Smooth muscle cell (in vitro differentiated cells): ENCODE data around the gene CAMKMT. TPM values are rescaled to one million over a fixed set of nuclear protein-coding genes. Genes with fewer than 3 reads are reported as not detected.

Experiments used
- DNase-seq: peaks from one replicate; lab custom pipeline; 2025; ENCODE audit not compliant: unreplicated experiment; lab: John Stamatoyannopoulos, UW
- H2AFZ ChIP-seq: fragments of 200-600 bp; sonication (generic); 2 replicates; pipeline ENCODE4 v1.6.0; 2016; ENCODE audit warnings: antibody characterized with exemption, low read depth, mild to moderate bottlenecking
- H3F3A ChIP-seq: fragments of 200-600 bp; sonication (generic); 2 replicates; pipeline ENCODE4 v1.6.0; 2017; ENCODE audit warnings: antibody characterized with exemption, low read depth
- H3K27ac ChIP-seq: fragments of 200-600 bp; sonication (generic); 2 replicates; pipeline ENCODE4 v1.5.1; 2016; ENCODE audit warnings: low read depth, mild to moderate bottlenecking
- H3K27me3 ChIP-seq: fragments of 200-600 bp; sonication (generic); 2 replicates; pipeline ENCODE4 v1.6.1; 2016; ENCODE audit warnings: low read depth, mild to moderate bottlenecking
- H3K36me3 ChIP-seq: fragments of 200-600 bp; sonication (generic); 2 replicates; pipeline ENCODE4 v1.5.1; 2016; ENCODE audit warnings: low read depth
- H3K4me1 ChIP-seq: fragments of 200-600 bp; sonication (generic); 2 replicates; pipeline ENCODE4 v1.5.1; 2016; ENCODE audit warnings: low read depth
- H3K4me2 ChIP-seq: fragments of 200-600 bp; sonication (generic); 2 replicates; pipeline ENCODE4 v1.6.0; 2016; ENCODE audit warnings: mild to moderate bottlenecking
- H3K4me3 ChIP-seq: fragments of 200-600 bp; sonication (generic); 2 replicates; pipeline ENCODE4 v1.5.1; 2016; ENCODE audit warnings: mild to moderate bottlenecking
- H3K79me2 ChIP-seq: fragments of 200-600 bp; sonication (generic); 2 replicates; pipeline ENCODE4 v1.6.0; 2016; ENCODE audit warnings: low read depth, mild to moderate bottlenecking
- H3K9ac ChIP-seq: fragments of 200-600 bp; sonication (generic); 2 replicates; pipeline ENCODE4 v1.6.0; 2016; ENCODE audit warnings: low read depth
- H3K9me3 ChIP-seq: fragments of 200-600 bp; sonication (generic); replicated peaks from 2 replicates; pipeline ENCODE4 v1.5.1; 2016; ENCODE audit warnings: low read depth
- H4K20me1 ChIP-seq: fragments of 200-600 bp; sonication (generic); 2 replicates; pipeline ENCODE4 v1.6.0; 2016; ENCODE audit warnings: low read depth
- WGBS: methylation state at CpG from one replicate; pipeline ENCODE4 v1.1.7; 2016; ENCODE audit warnings: low lambda C conversion rate; 5-methylcytosine and 5-hydroxymethylcytosine counted together
- polyA plus RNA-seq: library from polyadenylated mRNA; unstranded; fragments of >200 nt; fragmentation: Nextera tagmentation; extraction: Ambion mirVana; gene quantifications from 2 replicates; pipeline ENCODE4 v1.2.1, GENCODE V29; 2016
- total RNA-seq: library from RNA; depleted of rRNA; stranded (reverse); fragments of >200 nt; gene quantifications from 2 replicates; pipeline ENCODE4 v1.2.3, GENCODE V29; 2014
- TF ChIP-seq, protein P1 (sequence below): fragments of 200-600 bp; sonication (generic); IDR thresholded peaks from 2 replicates; pipeline ENCODE4 v1.5.1; 2017; ENCODE audit warnings: borderline replicate concordance, mild to moderate bottlenecking, antibody characterized with exemption; ENCODE audit not compliant: insufficient read depth, poor library complexity, severe bottlenecking

The CAMKMT gene
- total and polyA plus RNA-seq, 2 experiments from 2014 or later, result 7.2 to 7.6 TPM

DNA sequence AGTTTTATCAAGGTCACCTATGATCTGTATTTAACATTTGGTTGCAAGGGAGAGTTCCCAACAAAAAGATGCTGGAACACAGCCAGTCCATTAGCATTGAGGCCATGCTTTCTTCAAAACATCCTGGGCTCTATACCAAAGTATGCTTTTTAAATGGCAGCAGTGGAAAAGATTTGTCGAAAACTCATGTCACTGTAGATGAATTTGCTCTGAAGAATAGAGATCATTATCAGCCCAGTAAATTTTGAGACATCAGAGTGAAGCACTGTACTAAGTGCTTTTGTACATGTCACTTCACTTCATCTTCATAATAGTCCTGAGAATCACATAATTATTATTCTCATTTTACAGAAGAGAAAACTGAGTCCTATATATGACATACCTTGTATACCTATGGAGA is 189.8 kb downstream of the CAMKMT start:
- Histone ChIP-seq H4K20me1 (no peaks in the 10 kb centered on the region), H3K9me3 (no peaks in the 10 kb centered on the region), H3K4me2 (no peak overlapping the region), H3F3A (no peaks in the 10 kb centered on the region), H3K27me3 (no peaks in the 10 kb centered on the region), H3K27ac (no peak overlapping the region), H2AFZ (no peak overlapping the region), H3K36me3 (no peaks in the 10 kb centered on the region), H3K4me3 (no peak overlapping the region), H3K79me2 (no peaks in the 10 kb centered on the region), H3K9ac (no peak overlapping the region), H3K4me1 (peaks cover 16% of the 10 kb centered on the region)
- WGBS, result 96% methylated on average over 1 of the region's 1 CpG
- DNase-seq, result no peak
- TF ChIP-seq, protein P1, sequence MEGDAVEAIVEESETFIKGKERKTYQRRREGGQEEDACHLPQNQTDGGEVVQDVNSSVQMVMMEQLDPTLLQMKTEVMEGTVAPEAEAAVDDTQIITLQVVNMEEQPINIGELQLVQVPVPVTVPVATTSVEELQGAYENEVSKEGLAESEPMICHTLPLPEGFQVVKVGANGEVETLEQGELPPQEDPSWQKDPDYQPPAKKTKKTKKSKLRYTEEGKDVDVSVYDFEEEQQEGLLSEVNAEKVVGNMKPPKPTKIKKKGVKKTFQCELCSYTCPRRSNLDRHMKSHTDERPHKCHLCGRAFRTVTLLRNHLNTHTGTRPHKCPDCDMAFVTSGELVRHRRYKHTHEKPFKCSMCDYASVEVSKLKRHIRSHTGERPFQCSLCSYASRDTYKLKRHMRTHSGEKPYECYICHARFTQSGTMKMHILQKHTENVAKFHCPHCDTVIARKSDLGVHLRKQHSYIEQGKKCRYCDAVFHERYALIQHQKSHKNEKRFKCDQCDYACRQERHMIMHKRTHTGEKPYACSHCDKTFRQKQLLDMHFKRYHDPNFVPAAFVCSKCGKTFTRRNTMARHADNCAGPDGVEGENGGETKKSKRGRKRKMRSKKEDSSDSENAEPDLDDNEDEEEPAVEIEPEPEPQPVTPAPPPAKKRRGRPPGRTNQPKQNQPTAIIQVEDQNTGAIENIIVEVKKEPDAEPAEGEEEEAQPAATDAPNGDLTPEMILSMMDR, result no peak

DNA sequence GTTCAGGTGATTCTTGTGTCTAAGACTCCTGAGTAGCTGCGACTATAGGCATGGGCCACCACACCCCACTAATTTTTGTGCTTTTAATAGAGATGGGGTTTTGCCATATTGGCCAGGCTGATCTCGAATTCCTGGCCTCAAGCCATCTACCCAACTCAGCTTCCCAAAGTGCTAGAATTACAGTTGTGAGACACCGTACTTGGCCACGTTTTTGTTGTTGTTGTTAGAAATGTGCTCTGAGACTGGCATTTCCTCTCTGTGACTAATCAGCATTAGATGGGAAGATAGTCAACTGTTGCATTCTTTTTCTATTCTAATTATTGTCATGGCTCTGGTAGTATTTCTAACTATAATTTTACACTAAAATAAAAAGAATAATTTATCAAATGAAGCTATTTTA is 191.7 kb downstream of the CAMKMT start:
- Histone ChIP-seq H3K79me2 (no peaks in the 10 kb centered on the region), H3K9me3 (no peaks in the 10 kb centered on the region), H4K20me1 (no peaks in the 10 kb centered on the region), H3K27me3 (no peaks in the 10 kb centered on the region), H3K4me3 (no peak overlapping the region), H2AFZ (no peak overlapping the region), H3K4me1 (peaks cover 9% of the 10 kb centered on the region), H3K27ac (no peak overlapping the region), H3K9ac (no peak overlapping the region), H3K36me3 (no peaks in the 10 kb centered on the region), H3F3A (no peaks in the 10 kb centered on the region), H3K4me2 (no peak overlapping the region)
- DNase-seq, result no peak
- 68% methylated on average over 4 of the region's 4 CpGs for WGBS
- TF ChIP-seq, protein P1, result no peak

DNA sequence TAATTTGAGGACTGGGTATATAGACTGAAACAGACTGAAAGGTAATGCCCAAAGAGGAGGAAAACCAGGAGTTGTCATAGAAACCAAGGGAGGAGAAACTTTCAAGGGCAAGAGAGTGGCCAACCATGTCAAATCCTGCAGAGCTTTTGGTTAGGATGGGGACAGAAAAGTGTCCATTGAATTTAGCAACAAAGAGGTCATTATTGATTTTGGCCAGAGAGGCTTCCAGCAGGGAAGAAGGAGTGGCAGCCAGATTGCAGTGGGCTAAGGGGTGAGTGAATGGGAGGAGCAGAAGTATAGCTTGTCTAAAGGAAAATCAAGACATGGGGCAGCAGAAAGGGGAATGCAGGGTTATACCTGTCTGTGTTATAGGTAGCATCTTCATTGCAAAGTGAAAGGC is 194.0 kb downstream of the CAMKMT start:
- Histone ChIP-seq H3K4me2 (no peak overlapping the region), H3K9me3 (no peaks in the 10 kb centered on the region), H3K27me3 (no peaks in the 10 kb centered on the region), H3F3A (no peaks in the 10 kb centered on the region), H2AFZ (no peak overlapping the region), H3K79me2 (no peaks in the 10 kb centered on the region), H3K27ac (no peak overlapping the region), H3K9ac (no peak overlapping the region), H4K20me1 (no peaks in the 10 kb centered on the region), H3K4me3 (no peak overlapping the region), H3K36me3 (no peaks in the 10 kb centered on the region), H3K4me1 (no peaks in the 10 kb centered on the region)
- DNase-seq, result no peak
- TF ChIP-seq, protein P1, result no peak

DNA sequence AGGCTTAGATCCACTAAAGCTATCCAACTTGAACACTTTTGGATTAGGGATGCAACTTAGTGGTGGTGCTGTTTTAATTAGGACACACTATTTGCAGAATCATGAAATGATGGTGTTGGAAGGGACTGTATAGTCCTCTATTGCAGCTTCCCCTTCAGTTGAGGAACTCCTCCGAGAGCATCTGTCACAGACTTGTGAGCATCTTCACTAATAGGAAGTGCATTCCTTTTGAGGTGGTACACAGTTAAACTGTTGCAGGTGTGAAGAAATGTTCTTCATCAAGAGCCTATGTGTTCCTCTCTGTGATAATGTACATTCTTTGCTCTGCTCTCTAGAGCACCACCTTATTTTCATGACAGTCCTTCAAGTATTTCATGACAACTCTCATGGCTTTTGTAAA is 197.4 kb downstream of the CAMKMT start:
- H3K79me2 ChIP-seq, result no peaks in the 10 kb centered on the region
- no peak overlapping the region for H3K9ac ChIP-seq
- H3K27ac ChIP-seq, result no peak overlapping the region
- H3K4me3 ChIP-seq, result no peak overlapping the region
- H2AFZ ChIP-seq, result no peak overlapping the region
- TF ChIP-seq, protein P1, result no peak
- H4K20me1 ChIP-seq, result no peaks in the 10 kb centered on the region
- no peak overlapping the region for H3K4me2 ChIP-seq
- H3K27me3 ChIP-seq, result no peaks in the 10 kb centered on the region
- no peaks in the 10 kb centered on the region for H3K36me3 ChIP-seq
- H3K4me1 ChIP-seq, result no peaks in the 10 kb centered on the region
- WGBS, result 95% methylated on average over 1 of the region's 1 CpG
- no peaks in the 10 kb centered on the region for H3F3A ChIP-seq
- no peak for DNase-seq
- H3K9me3 ChIP-seq, result no peaks in the 10 kb centered on the region
